ENCODE results near the gene PDZD8.
A peak's percentile ranks its signal among the peaks of the same experiment; 100 is the strongest.

Gene PDZD8

DNA sequence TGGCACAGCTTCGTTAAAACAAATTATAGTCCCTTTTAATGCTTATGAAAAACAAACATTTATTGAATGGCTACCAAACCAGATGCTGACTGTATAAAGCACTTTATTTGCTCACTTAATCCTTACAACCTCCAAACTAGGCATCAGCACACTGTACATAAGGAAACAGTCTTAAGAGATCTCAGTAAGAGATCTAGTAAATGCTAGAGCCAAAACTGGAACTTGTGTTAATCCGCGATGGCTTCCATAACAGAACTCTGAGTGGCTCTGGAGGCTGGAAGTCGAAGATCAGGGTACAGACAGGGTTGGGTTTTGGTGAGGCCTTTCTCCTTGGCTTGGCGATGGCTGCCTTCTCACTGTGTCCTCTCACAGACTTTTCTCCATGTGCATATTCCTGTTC, 27.0 kb downstream of the PDZD8 start:
- TF ChIP-seq ZNF274 (IDR thresholded peaks at IDR 0.05; ENCODE audit: low read depth, low read length): no peak
- H3K4me3 ChIP-seq (ENCODE audit: low read length): no peak overlapping the region

DNA sequence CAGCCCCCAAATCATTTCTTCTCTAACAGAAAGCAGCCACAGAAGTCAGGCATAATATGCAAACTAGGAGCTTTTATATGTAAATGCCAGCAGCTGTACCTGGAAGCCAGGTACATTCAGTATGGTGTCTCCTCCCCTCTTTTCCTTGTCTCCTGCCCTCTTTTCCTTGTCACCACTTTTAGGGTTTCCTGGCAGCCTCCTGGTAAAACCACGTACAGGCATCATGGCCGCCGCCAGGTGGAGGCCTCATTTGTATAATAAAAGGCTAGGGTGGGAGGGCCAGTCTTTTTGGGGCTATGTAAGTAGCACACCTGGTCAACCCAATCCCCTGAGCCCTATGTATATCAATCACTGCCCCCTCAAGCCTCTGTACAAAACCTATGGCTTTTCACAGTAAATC, 28.7 kb downstream of the PDZD8 start:
- H3K4me3 ChIP-seq (ENCODE audit: low read length): no peak overlapping the region
- no peak for TF ChIP-seq ZNF274 (IDR thresholded peaks at IDR 0.05; ENCODE audit: low read depth, low read length)

DNA sequence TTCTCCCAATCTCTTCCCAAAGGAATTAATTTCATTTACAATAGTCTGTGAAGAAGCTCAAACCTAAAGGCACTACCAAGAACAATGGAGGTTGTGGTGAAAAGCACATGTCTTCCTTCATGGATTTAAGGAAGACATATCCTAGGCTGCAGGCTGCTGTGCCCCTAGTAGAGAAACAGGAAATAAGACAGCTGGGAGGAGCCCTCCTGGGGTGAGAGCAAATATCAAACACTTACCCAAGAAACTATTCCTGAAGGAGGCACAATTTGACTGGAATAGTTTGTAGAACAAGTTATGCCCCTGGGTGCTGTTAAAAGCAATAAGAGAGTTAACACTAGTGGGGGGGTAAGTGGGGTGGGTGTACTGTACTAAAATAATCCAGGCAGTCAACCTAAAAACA, 30.1 kb downstream of the PDZD8 start:
- H3K4me3 ChIP-seq (ENCODE audit: low read length): no peak overlapping the region
- no peak for TF ChIP-seq ZNF274 (IDR thresholded peaks at IDR 0.05; ENCODE audit: low read depth, low read length)

DNA sequence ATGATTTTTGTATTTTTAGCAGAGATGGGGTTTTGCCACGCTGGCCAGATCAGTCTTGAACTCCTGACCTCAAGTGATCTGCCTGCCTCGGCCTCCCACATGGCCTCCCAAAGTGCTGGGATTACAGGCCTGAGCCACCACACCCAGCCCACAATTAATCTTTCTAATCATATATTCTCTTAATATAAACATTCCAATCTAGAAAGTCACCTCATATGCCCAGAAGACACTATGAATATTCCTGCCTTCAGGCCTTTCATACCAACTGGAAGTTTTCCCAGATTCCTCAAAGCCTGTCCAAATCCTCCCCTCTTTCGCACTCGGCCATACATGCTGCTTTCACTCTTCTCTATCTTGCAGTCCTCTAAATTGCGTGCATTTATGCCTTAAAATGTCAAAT, 32.6 kb downstream of the PDZD8 start:
- TF ChIP-seq ZNF274 (IDR thresholded peaks at IDR 0.05; ENCODE audit: low read depth, low read length): no peak
- H3K4me3 ChIP-seq (ENCODE audit: low read length): peak overlapping the region; percentile 7; the same call in 1 of the 2 replicates

DNA sequence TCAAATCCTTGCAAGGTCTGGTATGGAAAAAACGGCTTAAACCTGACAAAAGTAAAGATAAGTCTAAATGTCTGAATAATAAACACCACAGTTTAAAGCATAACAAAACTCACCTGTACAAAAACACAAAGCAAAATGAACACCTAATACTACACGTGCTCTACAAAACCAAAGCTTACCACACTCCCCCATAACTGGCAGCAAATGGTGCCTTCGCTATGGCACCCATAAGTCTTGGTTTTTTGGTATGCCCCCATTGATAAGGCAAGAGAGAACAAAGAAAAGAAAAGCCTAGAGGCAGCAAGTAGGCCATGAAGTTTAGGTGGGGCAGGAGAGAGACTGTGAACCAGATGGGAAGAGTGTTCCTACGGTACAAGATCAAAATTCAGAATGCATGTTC, 34.2 kb downstream of the PDZD8 start:
- no peak for TF ChIP-seq ZNF274 (IDR thresholded peaks at IDR 0.05; ENCODE audit: low read depth, low read length)
- no peak overlapping the region for H3K4me3 ChIP-seq (ENCODE audit: low read length)

DNA sequence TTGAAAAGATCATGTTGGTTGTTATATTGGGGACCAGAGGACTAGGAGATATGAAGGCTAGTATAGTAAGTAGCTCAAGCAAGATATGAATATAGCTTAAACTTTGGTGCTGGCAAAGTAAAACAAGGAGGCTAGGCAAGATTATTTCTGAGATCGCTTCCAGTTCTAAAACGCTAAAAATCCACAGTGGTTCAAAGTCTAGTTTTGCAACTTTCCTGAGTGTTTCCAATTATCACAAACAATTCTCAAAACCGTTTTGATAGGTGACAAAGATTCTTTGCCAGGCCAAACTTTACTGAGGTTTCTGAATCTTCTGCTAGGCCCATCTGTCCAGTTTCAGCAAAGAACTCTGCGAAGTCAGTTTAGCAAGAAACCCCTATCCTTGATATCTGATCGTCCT, 35.3 kb downstream of the PDZD8 start:
- TF ChIP-seq ZNF274 (IDR thresholded peaks at IDR 0.05; ENCODE audit: low read depth, low read length): no peak
- no peak overlapping the region for H3K4me3 ChIP-seq (ENCODE audit: low read length)

DNA sequence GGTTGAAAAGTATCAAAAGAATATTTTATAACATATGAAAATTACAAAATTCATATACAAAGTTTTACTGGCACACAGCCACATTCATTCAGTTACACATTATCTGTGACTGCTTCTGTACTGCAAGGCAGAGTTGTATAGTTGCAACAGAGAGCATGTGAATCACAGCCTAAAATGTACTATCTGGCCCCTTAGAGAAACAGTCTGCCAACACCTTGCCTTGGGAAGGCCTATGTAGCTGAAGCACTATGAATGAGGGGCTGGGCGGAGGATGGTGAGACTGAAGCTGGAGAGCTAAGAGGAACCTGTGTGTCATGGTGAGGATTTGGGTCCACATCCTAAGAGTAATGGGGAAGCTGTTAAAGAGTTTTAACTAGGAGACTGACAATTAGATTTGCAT, 35.7 kb downstream of the PDZD8 start:
- no peak for TF ChIP-seq ZNF274 (IDR thresholded peaks at IDR 0.05; ENCODE audit: low read depth, low read length)
- H3K4me3 ChIP-seq (ENCODE audit: low read length): no peak overlapping the region

DNA sequence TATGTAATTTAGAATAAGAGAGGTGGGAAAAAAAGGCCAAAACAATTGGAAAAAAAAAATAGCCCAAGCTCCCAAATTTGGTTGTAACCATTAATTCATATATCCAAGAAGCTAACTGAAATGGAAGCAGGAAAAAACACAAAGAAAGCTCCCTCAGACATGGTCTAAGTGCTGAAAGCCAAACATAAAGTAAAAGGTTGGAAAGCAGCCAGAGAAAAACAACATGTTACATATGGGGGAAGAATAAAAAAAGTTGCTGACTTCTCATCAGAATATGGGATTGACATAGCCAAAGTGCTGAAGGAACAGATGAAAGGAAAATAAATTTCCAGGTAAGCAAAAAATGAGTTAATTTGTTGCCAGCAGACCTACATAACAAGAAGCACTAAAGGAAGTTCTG, 40.3 kb downstream of the PDZD8 start:
- TF ChIP-seq ZNF274 (IDR thresholded peaks at IDR 0.05; ENCODE audit: low read depth, low read length): no peak

DNA sequence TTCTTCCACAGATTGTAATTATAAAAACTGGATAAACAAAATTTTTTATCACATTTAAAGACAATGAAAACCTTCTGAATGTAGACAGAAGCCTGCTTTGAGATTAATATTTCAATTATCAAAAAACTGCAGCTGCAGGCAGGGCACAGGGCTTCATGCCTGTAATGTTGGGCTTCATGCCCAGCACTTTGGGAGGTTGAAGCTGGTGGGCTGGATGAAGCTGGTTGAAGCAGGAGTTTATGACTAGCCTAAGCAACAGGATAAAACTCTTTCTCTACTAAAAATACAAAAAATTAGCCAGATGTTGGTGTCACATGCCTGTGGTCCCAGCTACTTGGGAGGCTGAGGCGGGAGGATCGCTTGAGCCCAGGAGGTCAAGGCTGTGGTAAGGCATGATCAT, 41.2 kb downstream of the PDZD8 start:
- TF ChIP-seq ZNF274 (IDR thresholded peaks at IDR 0.05; ENCODE audit: low read depth, low read length): no peak
- no peak overlapping the region for H3K4me3 ChIP-seq (ENCODE audit: low read length)

More for the DNA sequence above, 40.3 kb downstream of the PDZD8 start:
- H3K4me3 ChIP-seq (ENCODE audit: low read length): no peak overlapping the region

DNA sequence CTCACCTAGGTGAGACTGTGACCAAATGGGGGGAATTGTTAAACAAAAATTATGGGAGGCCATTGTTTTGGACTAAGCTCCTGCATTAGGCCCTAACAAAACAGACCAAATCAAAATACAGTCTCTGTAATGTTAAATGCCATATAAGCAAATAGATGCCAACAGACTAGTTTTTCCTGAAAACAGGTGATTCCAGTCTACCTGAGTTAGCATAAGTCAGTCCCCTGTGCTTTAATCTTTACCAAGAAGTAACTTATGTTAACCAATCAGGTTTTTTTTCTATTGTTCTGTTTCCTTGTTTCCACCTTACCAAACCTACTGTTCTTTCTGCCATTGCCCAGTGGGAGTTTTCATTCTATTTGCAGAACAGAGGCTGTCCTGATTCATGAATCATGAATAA, 48.0 kb downstream of the PDZD8 start:
- no peak for TF ChIP-seq ZNF274 (IDR thresholded peaks at IDR 0.05; ENCODE audit: low read depth, low read length)

DNA sequence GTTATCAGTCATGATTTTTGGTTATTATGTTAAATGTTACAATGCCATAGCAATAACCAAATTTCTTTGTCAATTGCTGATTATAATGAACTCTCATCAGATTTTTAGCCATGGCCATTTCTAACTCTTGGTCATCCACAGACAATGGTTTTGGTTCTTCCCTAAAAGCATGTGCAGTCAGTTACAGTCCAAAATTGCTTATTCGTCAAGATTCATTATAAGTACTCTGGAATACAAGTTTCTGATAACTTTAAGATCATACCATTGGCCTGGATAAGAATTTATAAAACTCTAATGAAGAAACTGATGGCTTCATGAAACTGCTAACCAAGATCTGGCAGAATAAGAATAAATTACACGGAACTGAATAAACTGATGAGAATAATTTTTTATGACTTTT, 50.9 kb downstream of the PDZD8 start:
- no peak for TF ChIP-seq ZNF274 (IDR thresholded peaks at IDR 0.05; ENCODE audit: low read depth, low read length)

More for the DNA sequence above, 48.0 kb downstream of the PDZD8 start:
- no peak overlapping the region for H3K4me3 ChIP-seq (ENCODE audit: low read length)

DNA sequence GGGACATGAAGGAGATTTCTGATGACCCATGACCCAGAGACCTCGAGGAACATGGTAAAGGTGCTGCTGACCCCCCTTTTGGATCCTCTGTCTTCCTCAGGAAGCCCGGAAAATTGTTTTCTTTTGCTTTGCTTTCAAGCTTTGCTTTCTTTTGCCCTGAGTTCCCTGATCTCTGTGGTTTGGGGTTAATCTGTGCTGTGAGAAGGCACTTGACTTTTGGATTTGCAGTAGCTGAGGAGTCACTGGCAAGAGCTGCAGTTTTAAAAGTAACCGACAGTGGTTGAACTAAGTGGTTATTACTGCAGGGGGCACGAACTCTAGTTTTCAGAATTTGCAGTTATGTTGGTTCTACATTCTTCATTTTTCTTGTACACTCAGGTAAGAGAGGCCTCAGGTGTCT, 53.0 kb downstream of the PDZD8 start:
- no peak for TF ChIP-seq ZNF274 (IDR thresholded peaks at IDR 0.05; ENCODE audit: low read depth, low read length)
- no peak overlapping the region for H3K4me3 ChIP-seq (ENCODE audit: low read length)

More for the DNA sequence above, 50.9 kb downstream of the PDZD8 start:
- no peak overlapping the region for H3K4me3 ChIP-seq (ENCODE audit: low read length)

DNA sequence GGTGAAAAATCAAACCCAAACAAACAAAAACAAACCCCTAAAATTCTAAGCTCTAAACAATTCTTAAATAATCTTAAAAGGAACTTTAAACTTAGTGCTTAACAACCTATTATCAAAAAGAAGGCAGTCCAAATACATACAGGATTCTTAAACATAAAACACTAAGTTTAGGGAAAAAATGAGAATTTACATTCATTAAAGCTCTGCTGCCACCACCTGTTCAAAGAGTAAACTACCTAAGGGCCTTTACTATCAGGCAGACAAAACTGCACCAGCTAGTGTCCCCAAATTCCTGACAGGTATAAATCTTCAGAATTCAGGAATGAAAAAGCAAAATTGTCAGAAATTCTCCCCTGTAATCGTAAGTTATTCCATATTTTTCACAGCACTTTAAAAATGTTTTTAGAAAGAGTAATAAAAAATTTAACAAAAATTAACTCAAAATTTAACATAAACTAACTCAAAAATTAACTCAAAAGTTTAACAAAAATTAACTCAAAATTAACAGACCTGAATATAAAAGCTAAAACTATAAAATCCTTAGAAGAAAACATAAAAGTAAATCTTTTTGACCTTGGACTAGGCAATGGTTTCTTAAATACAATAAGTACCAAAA, 55.1 kb downstream of the PDZD8 start:
- no peak for TF ChIP-seq ZNF274 (IDR thresholded peaks at IDR 0.05; ENCODE audit: low read depth, low read length)
- H3K4me3 ChIP-seq (ENCODE audit: low read length): no peak overlapping the region

DNA sequence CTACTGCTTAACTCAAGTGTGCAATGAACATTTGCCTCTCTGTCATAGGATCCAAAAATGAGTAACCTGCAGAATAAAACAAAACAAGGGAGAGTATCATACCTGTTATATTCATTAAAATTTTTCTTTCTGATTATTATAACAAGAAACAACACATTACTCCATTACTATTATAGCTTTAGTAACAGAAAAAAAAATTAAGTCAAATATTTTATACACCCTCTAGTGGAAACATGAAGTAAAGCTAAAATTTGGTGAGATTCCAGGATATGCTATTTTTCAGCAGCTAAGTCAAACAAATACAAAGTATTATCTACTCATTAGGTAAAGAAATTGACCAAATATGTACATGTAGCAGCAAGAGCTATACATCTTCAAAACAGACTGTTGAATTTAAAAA, 56.3 kb downstream of the PDZD8 start:
- H3K4me3 ChIP-seq (ENCODE audit: low read length): no peak overlapping the region
- TF ChIP-seq ZNF274 (IDR thresholded peaks at IDR 0.05; ENCODE audit: low read depth, low read length): no peak

DNA sequence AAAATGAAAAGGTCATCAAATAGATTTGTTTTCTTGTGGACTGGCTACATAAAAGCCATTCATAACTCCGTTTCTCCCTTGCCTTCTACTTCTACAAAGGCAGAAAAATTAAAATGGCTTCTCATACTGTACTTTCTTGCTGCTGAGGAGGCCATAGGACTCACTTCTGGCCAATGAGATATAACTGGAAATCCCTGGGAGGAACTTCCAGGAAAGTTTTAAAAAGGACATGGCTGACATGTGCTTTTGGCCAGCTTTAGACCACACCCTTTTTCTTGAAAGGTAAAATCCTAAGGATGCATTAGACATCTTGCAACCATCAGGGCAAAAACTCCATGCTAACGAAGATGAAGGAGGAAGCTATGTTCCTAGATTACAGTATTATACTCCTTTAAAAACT, 58.5 kb downstream of the PDZD8 start:
- H3K4me3 ChIP-seq (ENCODE audit: low read length): no peak overlapping the region
- TF ChIP-seq ZNF274 (IDR thresholded peaks at IDR 0.05; ENCODE audit: low read depth, low read length): no peak

DNA sequence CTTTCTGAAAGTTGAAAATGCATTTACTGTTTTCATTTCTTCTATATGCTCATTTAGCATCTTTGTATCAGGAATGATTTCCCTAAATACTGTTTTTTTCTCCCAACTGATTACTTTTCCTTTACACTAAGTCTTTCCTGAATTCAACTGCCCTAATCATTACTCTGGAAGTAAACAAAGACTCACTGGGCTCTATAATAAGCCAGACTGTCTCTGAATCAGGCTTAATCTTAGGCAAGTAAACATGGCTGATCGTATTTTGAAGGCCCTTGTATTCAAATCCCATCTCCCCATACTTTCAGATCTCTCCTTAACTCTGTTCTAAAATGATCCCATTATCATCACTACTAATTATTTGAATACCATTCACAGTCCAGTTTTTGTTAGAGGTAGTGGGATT, 61.6 kb downstream of the PDZD8 start:
- TF ChIP-seq ZNF274 (IDR thresholded peaks at IDR 0.05; ENCODE audit: low read depth, low read length): no peak
- no peak overlapping the region for H3K4me3 ChIP-seq (ENCODE audit: low read length)
